Sigmoid colon (tissue), 4 donors: Measurements from ENCODE around the gene AMIGO2.

Experiments
- EP300 ChIP-seq, 4 donors: sonication (generic); formaldehyde crosslinking; IDR thresholded peaks; one replicate each; pipeline ENCODE4 v1.6.1; 2017; ENCODE audit warnings: antibody characterized with exemption in 4 of 4
- POLR2A ChIP-seq, 2 donors: fragments of 450-650 bp; IDR thresholded peaks; one replicate each; pipeline ENCODE4 v1.6.1; 2016; ENCODE audit warnings: antibody characterized with exemption in 2 of 2, mild to moderate bottlenecking in 2 of 2, moderate library complexity in 2 of 2
- POLR2AphosphoS5 ChIP-seq, 4 donors: sonication (generic); formaldehyde crosslinking; IDR thresholded peaks; one replicate each; pipeline ENCODE4 v1.6.1; 2017; ENCODE audit warnings: antibody characterized with exemption in 4 of 4
- TF ChIP-seq, protein P1 (sequence below), 4 experiments: fragments of 450-650 bp in 3 of 4; fragments of 200-600 bp in 1 of 4; IDR thresholded peaks; one replicate each; pipeline ENCODE4 v1.5.1; 2016 to 2019; ENCODE audit warnings: antibody characterized with exemption in 4 of 4, mild to moderate bottlenecking in 3 of 4, moderate library complexity in 2 of 4

DNA sequence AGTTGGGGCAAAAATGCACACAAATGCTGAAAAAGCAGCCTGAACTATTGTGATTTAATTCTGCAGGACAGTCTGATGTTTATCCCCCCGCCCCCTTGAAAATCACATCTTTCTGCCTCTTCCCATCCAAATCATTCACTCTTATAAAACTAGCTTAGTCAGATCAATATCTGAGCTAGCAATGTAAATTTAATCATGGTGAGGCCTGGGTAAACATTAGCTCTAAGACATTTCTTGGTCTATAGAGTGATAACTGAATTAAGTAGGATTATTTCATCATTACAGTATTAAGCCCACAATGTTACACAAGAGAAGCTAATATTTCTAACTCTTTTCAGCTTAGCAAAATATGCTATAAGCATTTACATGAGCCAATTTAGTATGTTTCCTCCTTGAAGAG is 9.4 kb downstream of the AMIGO2 start:
- TF ChIP-seq, protein P1, sequence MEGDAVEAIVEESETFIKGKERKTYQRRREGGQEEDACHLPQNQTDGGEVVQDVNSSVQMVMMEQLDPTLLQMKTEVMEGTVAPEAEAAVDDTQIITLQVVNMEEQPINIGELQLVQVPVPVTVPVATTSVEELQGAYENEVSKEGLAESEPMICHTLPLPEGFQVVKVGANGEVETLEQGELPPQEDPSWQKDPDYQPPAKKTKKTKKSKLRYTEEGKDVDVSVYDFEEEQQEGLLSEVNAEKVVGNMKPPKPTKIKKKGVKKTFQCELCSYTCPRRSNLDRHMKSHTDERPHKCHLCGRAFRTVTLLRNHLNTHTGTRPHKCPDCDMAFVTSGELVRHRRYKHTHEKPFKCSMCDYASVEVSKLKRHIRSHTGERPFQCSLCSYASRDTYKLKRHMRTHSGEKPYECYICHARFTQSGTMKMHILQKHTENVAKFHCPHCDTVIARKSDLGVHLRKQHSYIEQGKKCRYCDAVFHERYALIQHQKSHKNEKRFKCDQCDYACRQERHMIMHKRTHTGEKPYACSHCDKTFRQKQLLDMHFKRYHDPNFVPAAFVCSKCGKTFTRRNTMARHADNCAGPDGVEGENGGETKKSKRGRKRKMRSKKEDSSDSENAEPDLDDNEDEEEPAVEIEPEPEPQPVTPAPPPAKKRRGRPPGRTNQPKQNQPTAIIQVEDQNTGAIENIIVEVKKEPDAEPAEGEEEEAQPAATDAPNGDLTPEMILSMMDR (IDR thresholded peaks at IDR 0.05) = no peak
- TF ChIP-seq EP300 (IDR thresholded peaks at IDR 0.05) = no peak
- no peak for TF ChIP-seq POLR2AphosphoS5 (IDR thresholded peaks at IDR 0.05)
- no peak for TF ChIP-seq POLR2A (IDR thresholded peaks at IDR 0.05)
